ENCODE results near the gene SAMHD1. TPM values are rescaled to one million over a fixed set of nuclear protein-coding genes. Genes with fewer than 3 reads are reported as not detected.

SAMHD1 gene
- total and polyA plus RNA-seq, 2 of the 13 experiments (the other 11 are each of a cell fraction or from before 2014, with no cell fraction given), result 16.9 to 43.5 TPM

- TF ChIP-seq, protein P1, sequence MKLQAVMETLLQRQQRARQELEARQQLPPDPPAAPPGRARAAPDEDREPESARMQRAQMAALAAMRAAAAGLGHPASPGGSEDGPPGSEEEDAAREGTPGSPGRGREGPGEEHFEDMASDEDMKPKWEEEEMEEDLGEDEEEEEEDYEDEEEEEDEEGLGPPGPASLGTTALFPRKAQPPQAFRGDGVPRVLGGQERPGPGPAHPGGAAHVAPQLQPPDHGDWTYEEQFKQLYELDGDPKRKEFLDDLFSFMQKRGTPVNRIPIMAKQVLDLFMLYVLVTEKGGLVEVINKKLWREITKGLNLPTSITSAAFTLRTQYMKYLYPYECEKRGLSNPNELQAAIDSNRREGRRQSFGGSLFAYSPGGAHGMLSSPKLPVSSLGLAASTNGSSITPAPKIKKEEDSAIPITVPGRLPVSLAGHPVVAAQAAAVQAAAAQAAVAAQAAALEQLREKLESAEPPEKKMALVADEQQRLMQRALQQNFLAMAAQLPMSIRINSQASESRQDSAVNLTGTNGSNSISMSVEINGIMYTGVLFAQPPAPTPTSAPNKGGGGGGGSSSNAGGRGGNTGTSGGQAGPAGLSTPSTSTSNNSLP (IDR thresholded peaks at IDR 0.05; ENCODE audit: low read depth, low read length), result no peak
- no peak for TF ChIP-seq CBX5 (CRISPR knock-in tag; IDR thresholded peaks at IDR 0.05; ENCODE audit: borderline replicate concordance)
- TF ChIP-seq HINFP (CRISPR knock-in tag; IDR thresholded peaks at IDR 0.05; ENCODE audit: low read depth), result no peak
- TF ChIP-seq FOXC1 (CRISPR knock-in tag; IDR thresholded peaks at IDR 0.05; ENCODE audit: borderline replicate concordance), result no peak
- TF ChIP-seq, protein P2, sequence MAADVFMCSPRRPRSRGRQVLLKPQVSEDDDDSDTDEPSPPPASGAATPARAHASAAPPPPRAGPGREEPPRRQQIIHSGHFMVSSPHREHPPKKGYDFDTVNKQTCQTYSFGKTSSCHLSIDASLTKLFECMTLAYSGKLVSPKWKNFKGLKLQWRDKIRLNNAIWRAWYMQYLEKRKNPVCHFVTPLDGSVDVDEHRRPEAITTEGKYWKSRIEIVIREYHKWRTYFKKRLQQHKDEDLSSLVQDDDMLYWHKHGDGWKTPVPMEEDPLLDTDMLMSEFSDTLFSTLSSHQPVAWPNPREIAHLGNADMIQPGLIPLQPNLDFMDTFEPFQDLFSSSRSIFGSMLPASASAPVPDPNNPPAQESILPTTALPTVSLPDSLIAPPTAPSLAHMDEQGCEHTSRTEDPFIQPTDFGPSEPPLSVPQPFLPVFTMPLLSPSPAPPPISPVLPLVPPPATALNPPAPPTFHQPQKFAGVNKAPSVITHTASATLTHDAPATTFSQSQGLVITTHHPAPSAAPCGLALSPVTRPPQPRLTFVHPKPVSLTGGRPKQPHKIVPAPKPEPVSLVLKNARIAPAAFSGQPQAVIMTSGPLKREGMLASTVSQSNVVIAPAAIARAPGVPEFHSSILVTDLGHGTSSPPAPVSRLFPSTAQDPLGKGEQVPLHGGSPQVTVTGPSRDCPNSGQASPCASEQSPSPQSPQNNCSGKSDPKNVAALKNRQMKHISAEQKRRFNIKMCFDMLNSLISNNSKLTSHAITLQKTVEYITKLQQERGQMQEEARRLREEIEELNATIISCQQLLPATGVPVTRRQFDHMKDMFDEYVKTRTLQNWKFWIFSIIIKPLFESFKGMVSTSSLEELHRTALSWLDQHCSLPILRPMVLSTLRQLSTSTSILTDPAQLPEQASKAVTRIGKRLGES (CRISPR knock-in tag; IDR thresholded peaks at IDR 0.05; ENCODE audit: borderline replicate concordance), result no peak
- TF ChIP-seq ZNF580 (CRISPR knock-in tag; IDR thresholded peaks at IDR 0.05; ENCODE audit: borderline replicate concordance, low read depth), result peak; percentile 84; the same call in 1 of the 2 replicates
- TF ChIP-seq ISL2 (CRISPR knock-in tag; IDR thresholded peaks at IDR 0.05), result peak; percentile 51
- TF ChIP-seq TOE1 (CRISPR knock-in tag; IDR thresholded peaks at IDR 0.05), result no peak
- TF ChIP-seq TBX2 (CRISPR knock-in tag; IDR thresholded peaks at IDR 0.05; ENCODE audit: borderline replicate concordance), result no peak
- TF ChIP-seq RFXAP (CRISPR knock-in tag; IDR thresholded peaks at IDR 0.05; ENCODE audit: borderline replicate concordance), result no peak
- TF ChIP-seq, protein P3, sequence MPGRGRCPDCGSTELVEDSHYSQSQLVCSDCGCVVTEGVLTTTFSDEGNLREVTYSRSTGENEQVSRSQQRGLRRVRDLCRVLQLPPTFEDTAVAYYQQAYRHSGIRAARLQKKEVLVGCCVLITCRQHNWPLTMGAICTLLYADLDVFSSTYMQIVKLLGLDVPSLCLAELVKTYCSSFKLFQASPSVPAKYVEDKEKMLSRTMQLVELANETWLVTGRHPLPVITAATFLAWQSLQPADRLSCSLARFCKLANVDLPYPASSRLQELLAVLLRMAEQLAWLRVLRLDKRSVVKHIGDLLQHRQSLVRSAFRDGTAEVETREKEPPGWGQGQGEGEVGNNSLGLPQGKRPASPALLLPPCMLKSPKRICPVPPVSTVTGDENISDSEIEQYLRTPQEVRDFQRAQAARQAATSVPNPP (CRISPR knock-in tag; IDR thresholded peaks at IDR 0.05), result no peak
- 0 out of 2 replicates have a peak, but pooled peaks have one; percentile 43 for TF ChIP-seq ZBTB7B (CRISPR knock-in tag; IDR thresholded peaks at IDR 0.05)
- peak; percentile 65 to 75; a peak in 3 of 4 replicates for TF ChIP-seq NR2F1 (CRISPR knock-in tag; IDR thresholded peaks at IDR 0.05)
- no peak for TF ChIP-seq ZNF230 (CRISPR knock-in tag; IDR thresholded peaks at IDR 0.05)
- TF ChIP-seq ZNF615 (CRISPR knock-in tag; IDR thresholded peaks at IDR 0.05; ENCODE audit: borderline replicate concordance), result no peak
These were observed 23.8 kb downstream of the SAMHD1 start (continued) for GRCh38 chr20:36927704-36928103.
